Panc1 (cell line): ENCODE results near the gene ATXN1. TPM values are rescaled to one million over a fixed set of nuclear protein-coding genes. Genes with fewer than 3 reads are reported as not detected.

Source experiments
- ATAC-seq: fragments of 200-7000 bp; cut with Tn5 transposase; 2 replicates; pipeline ENCODE4 v1.9.1; 2020; ENCODE audit warnings: mild to moderate bottlenecking, moderate library complexity
- BruUV-seq: library from RNA; stranded (reverse); fragments of 400-500 nt; replicated peaks from 2 replicates; lab custom pipeline; 2021; lab: Mats Ljungman, UMichigan
- CTCF ChIA-PET: fragments of 300-600 bp; sonication (Branson Sonifier 250); formaldehyde crosslinking; loops from one replicate; lab custom pipeline; 2022; ENCODE audit warnings: antibody characterized with exemption; lab: Charles Lee
- POLR2A ChIA-PET: fragments of 300-600 bp; sonication (Branson Sonifier 250); formaldehyde crosslinking; loops from one replicate; lab custom pipeline; 2022; ENCODE audit warnings: antibody characterized with exemption; lab: Charles Lee
- DNase-seq: peaks from one replicate; pipeline ENCODE4 v3.0.0-alpha.2; 2010; ENCODE audit warnings: low read depth, low spot score
- H3K27ac ChIP-seq: 2 replicates; pipeline ENCODE4 v1.5.1; 2011; ENCODE audit warnings: mild to moderate bottlenecking, low read length, inconsistent platforms
- H3K27me3 ChIP-seq: fragments of 200-500 bp; sonication (Bioruptor generic); 2 replicates; pipeline ENCODE4 v1.6.0; 2014; ENCODE audit warnings: low read length, inconsistent platforms; ENCODE audit not compliant: control insufficient read depth, insufficient read depth
- H3K36me3 ChIP-seq: fragments of 200-500 bp; sonication (Bioruptor generic); 2 replicates; pipeline ENCODE4 v1.5.1; 2014; ENCODE audit warnings: inconsistent platforms, mild to moderate bottlenecking, low read length, moderate library complexity; ENCODE audit not compliant: control insufficient read depth, insufficient read depth
- H3K4me1 ChIP-seq: 2 replicates; pipeline ENCODE4 v1.5.1; 2011; ENCODE audit warnings: inconsistent platforms, mild to moderate bottlenecking, low read length, moderate library complexity; ENCODE audit not compliant: control insufficient read depth, insufficient read depth
- H3K4me3 ChIP-seq, 2 experiments: 2 replicates each; pipeline ENCODE4 v1.5.1; 2011 to 2012; ENCODE audit warnings: low read depth in 2 of 2, low read length in 2 of 2, mild to moderate bottlenecking in 2 of 2, inconsistent platforms in 1 of 2, moderate library complexity in 1 of 2
- H3K9me3 ChIP-seq: fragments of 200-500 bp; sonication (Bioruptor generic); 2 replicates; pipeline ENCODE4 v1.5.1; 2014; ENCODE audit warnings: low read depth, mild to moderate bottlenecking, inconsistent platforms, low read length, moderate library complexity; ENCODE audit not compliant: control insufficient read depth, insufficient read depth
- CTCF ChIP-seq: fragments of 450-650 bp; IDR thresholded peaks from 2 replicates; pipeline ENCODE4 v1.5.1; 2017; ENCODE audit warnings: mild to moderate bottlenecking
- POLR2AphosphoS5 ChIP-seq: IDR thresholded peaks from 2 replicates; pipeline ENCODE4 v1.6.1; 2012; ENCODE audit warnings: mild to moderate bottlenecking, low read depth, low read length, moderate library complexity
- REST ChIP-seq, 2 experiments: IDR thresholded peaks; 2 replicates each; pipeline ENCODE4 v1.6.1; 2011 to 2012; ENCODE audit warnings: low read depth in 2 of 2, control low read depth in 1 of 2, low read length in 1 of 2, mild to moderate bottlenecking in 1 of 2, moderate library complexity in 1 of 2; ENCODE audit not compliant: insufficient read depth in 1 of 2
- SIN3A ChIP-seq: IDR thresholded peaks from 2 replicates; pipeline ENCODE4 v1.6.1; 2012; ENCODE audit warnings: low read depth, mild to moderate bottlenecking, low read length, moderate library complexity, borderline replicate concordance; ENCODE audit not compliant: insufficient read depth
- TCF7L2 ChIP-seq: IDR thresholded peaks from 2 replicates; pipeline ENCODE4 v1.6.1; 2011; ENCODE audit warnings: mild to moderate bottlenecking, low read depth, low read length, inconsistent platforms
- in situ Hi-C: cut with HindIII; loops from 2 replicates; pipeline ENCODE4 v1.10.0; 2016; ENCODE audit warnings: low sequenced_read_pairs, low pct_unique_long_range_greater_than_20kb
- intact Hi-C: fragments of 100-400 bp; cut with micrococcal nuclease; formaldehyde crosslinking; loops from one replicate; pipeline ENCODE4 v1.10.0; 2022; ENCODE audit not compliant: unreplicated experiment
- total RNA-seq: library from RNA; stranded (reverse); gene quantifications from one replicate; pipeline ENCODE4 v1.2.1, GENCODE V29; 2021; ENCODE audit not compliant: unreplicated experiment

Gene ATXN1
- total RNA-seq, 1 experiment from 2014 or later, result 67.1 TPM

GRCh38 chr6:16252686-16253299 lies 508.5 kb downstream of the ATXN1 start:
- TF ChIP-seq TCF7L2, result no peak
- no peak for TF ChIP-seq SIN3A
- TF ChIP-seq REST (IDR thresholded peaks at IDR 0.05; ENCODE audit: insufficient read depth in 1 of 2, low read depth in 2 of 2, low read length in 1 of 2), result no peak
- TF ChIP-seq CTCF, result no peak
- TF ChIP-seq POLR2AphosphoS5, result no peak
- Histone ChIP-seq H3K4me3 (no peak overlapping the region), H3K27me3 (no peaks in the 10 kb centered on the region), H3K9me3 (no peaks in the 10 kb centered on the region), H3K36me3 (no peaks in the 10 kb centered on the region), H3K27ac (no peak overlapping the region), H3K4me1 (no peaks in the 10 kb centered on the region)
- ChIA-PET POLR2A (no interaction called here), CTCF (no interaction called here)
- intact Hi-C loops, result no loop called here
- in situ Hi-C loops, result no loop called here
- ATAC-seq (no peak), DNase-seq (no peak)
- no TSS peak for BruUV-seq

- H3K36me3 ChIP-seq, result no peaks in the 10 kb centered on the region
- no peaks in the 10 kb centered on the region for H3K9me3 ChIP-seq
- no peak for ATAC-seq
- intact Hi-C loops, result no loop called here
- DNase-seq, result no peak
- no peak overlapping the region for H3K27ac ChIP-seq
- POLR2A ChIA-PET, result no interaction called here
- no peak for TF ChIP-seq TCF7L2
- no peak for TF ChIP-seq POLR2AphosphoS5
- TF ChIP-seq CTCF, result no peak
- no peak for TF ChIP-seq SIN3A
- no peak for TF ChIP-seq REST (IDR thresholded peaks at IDR 0.05; ENCODE audit: insufficient read depth in 1 of 2, low read depth in 2 of 2, low read length in 1 of 2)
- H3K4me1 ChIP-seq, result no peaks in the 10 kb centered on the region
- BruUV-seq, result no TSS peak
- CTCF ChIA-PET, result no interaction called here
- H3K27me3 ChIP-seq, result no peaks in the 10 kb centered on the region
- no peak overlapping the region for H3K4me3 ChIP-seq
- in situ Hi-C loops, result no loop called here
These were observed 509.6 kb downstream of the ATXN1 start for GRCh38 chr6:16251706-16252105.
